ENCODE measurements around the gene GC.

DNA sequence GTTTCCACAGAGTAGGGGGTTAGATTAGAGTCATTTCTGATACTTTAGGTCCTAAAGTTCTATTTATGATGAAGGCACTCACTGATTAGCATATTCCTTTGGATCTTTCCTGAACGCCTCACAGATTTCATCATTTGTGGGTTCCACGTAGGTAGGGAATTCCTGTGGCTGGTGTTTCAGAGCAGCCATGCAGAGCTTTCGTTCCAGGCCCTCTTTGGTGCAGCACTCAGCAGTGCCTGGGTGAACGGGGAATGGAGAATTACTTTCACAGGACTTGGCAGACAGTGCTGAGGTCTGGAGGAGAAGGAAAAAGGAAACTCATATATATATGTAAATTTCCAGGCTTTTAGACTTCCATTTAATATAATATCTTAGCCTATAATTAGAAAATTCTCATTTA is 18.5 kb downstream of the GC start:
- TF ChIP-seq, protein P1, sequence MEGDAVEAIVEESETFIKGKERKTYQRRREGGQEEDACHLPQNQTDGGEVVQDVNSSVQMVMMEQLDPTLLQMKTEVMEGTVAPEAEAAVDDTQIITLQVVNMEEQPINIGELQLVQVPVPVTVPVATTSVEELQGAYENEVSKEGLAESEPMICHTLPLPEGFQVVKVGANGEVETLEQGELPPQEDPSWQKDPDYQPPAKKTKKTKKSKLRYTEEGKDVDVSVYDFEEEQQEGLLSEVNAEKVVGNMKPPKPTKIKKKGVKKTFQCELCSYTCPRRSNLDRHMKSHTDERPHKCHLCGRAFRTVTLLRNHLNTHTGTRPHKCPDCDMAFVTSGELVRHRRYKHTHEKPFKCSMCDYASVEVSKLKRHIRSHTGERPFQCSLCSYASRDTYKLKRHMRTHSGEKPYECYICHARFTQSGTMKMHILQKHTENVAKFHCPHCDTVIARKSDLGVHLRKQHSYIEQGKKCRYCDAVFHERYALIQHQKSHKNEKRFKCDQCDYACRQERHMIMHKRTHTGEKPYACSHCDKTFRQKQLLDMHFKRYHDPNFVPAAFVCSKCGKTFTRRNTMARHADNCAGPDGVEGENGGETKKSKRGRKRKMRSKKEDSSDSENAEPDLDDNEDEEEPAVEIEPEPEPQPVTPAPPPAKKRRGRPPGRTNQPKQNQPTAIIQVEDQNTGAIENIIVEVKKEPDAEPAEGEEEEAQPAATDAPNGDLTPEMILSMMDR (IDR thresholded peaks at IDR 0.05), result no peak
- TF ChIP-seq EP300 (IDR thresholded peaks at IDR 0.05), result no peak
